Neural cell (in vitro differentiated cells): ENCODE results near the gene SMIM22. TPM values are rescaled to one million over a fixed set of nuclear protein-coding genes. Genes with fewer than 3 reads are reported as not detected.

Experiments used
- H2AFZ ChIP-seq: fragments of 200-600, 300-800 bp; sonication (generic), shearing (Covaris generic); 2 replicates; pipeline ENCODE4 v1.6.0; 2014; ENCODE audit warnings: low read depth, mild to moderate bottlenecking, antibody characterized with exemption, low read length, moderate library complexity
- H3F3A ChIP-seq: fragments of 200-600 bp; shearing (Covaris generic); 2 replicates; pipeline ENCODE4 v1.6.1; 2016; ENCODE audit warnings: mild to moderate bottlenecking, moderate library complexity, mixed read lengths, antibody characterized with exemption, low read length; ENCODE audit not compliant: insufficient read depth, poor library complexity, severe bottlenecking
- H3K27ac ChIP-seq: fragments of 200-600, 300-800 bp; sonication (generic), shearing (Covaris generic); 2 replicates; pipeline ENCODE4 v1.5.1; 2014; ENCODE audit warnings: mild to moderate bottlenecking, low read length, moderate library complexity
- H3K27me3 ChIP-seq: fragments of 300-800, 200-600 bp; sonication (generic), shearing (Covaris generic); 2 replicates; pipeline ENCODE4 v1.6.0; 2014; ENCODE audit warnings: mild to moderate bottlenecking, low read depth, low read length, moderate library complexity; ENCODE audit not compliant: insufficient read depth
- H3K36me3 ChIP-seq: fragments of 300-800, 200-600 bp; sonication (generic), shearing (Covaris generic); 2 replicates; pipeline ENCODE4 v1.5.1; 2014; ENCODE audit warnings: mild to moderate bottlenecking, antibody characterized with exemption, low read length, moderate library complexity; ENCODE audit not compliant: insufficient read depth
- H3K4me2 ChIP-seq: fragments of 300-800, 200-600 bp; sonication (generic), shearing (Covaris generic); 2 replicates; pipeline ENCODE4 v1.6.0; 2014; ENCODE audit warnings: mild to moderate bottlenecking, low read length
- H3K4me3 ChIP-seq: fragments of 300-800, 200-600 bp; sonication (generic), shearing (Covaris generic); 2 replicates; pipeline ENCODE4 v1.5.1; 2014; ENCODE audit warnings: mild to moderate bottlenecking, low read length, moderate library complexity
- H3K79me2 ChIP-seq: fragments of 200-600 bp; shearing (Covaris generic); replicated peaks from 2 replicates; pipeline ENCODE4 v1.6.0; 2014; ENCODE audit warnings: mild to moderate bottlenecking, low read length, moderate library complexity; ENCODE audit not compliant: insufficient read depth
- H3K9ac ChIP-seq: fragments of 300-800, 200-600 bp; sonication (generic), shearing (Covaris generic); 2 replicates; pipeline ENCODE4 v1.6.1; 2016; ENCODE audit warnings: mild to moderate bottlenecking, low read length, mixed read lengths
- H3K9me2 ChIP-seq: fragments of 200-600 bp; shearing (Covaris generic); 2 replicates; pipeline ENCODE4 v1.6.1; 2016; ENCODE audit warnings: mild to moderate bottlenecking, low read length, mixed read lengths; ENCODE audit not compliant: insufficient read depth
- H3K9me3 ChIP-seq: fragments of 200-600, 300-800 bp; sonication (generic), shearing (Covaris generic); 2 replicates; pipeline ENCODE4 v1.6.1; 2016; ENCODE audit warnings: mild to moderate bottlenecking, mixed run types, low read length, moderate library complexity, mixed read lengths
- H4K20me1 ChIP-seq: fragments of 200-600 bp; shearing (Covaris generic); 2 replicates; pipeline ENCODE4 v1.6.1; 2016; ENCODE audit warnings: mild to moderate bottlenecking, mixed run types; ENCODE audit not compliant: insufficient read depth
- EP300 ChIP-seq: fragments of 450-650 bp; conservative IDR thresholded peaks from 2 replicates; pipeline ENCODE4 v1.6.1; 2014; ENCODE audit warnings: antibody characterized with exemption, mild to moderate bottlenecking, moderate library complexity; ENCODE audit not compliant: poor library complexity, severe bottlenecking
- EZH2 ChIP-seq: fragments of 200-600, 300-800 bp; shearing (Covaris generic), sonication (generic); IDR thresholded peaks from 2 replicates; pipeline ENCODE4 v1.6.1; 2014; ENCODE audit warnings: antibody characterized with exemption, low read length, borderline replicate concordance, mild to moderate bottlenecking; ENCODE audit not compliant: insufficient read depth, poor library complexity, severe bottlenecking
- MXI1 ChIP-seq: fragments of 450-650 bp; conservative IDR thresholded peaks from 2 replicates; pipeline ENCODE4 v1.6.1; 2014; ENCODE audit warnings: antibody characterized with exemption, mild to moderate bottlenecking; ENCODE audit not compliant: poor library complexity, severe bottlenecking
- POLR2AphosphoS5 ChIP-seq: IDR thresholded peaks from 2 replicates; pipeline ENCODE4 v1.6.1; 2012
- RAD21 ChIP-seq: fragments of 450-650 bp; conservative IDR thresholded peaks from 2 replicates; pipeline ENCODE4 v1.6.1; 2014; ENCODE audit warnings: antibody characterized with exemption, mild to moderate bottlenecking, moderate library complexity
- SMC3 ChIP-seq: fragments of 450-650 bp; conservative IDR thresholded peaks from 2 replicates; pipeline ENCODE4 v1.6.1; 2014; ENCODE audit warnings: antibody characterized with exemption, mild to moderate bottlenecking, moderate library complexity; ENCODE audit not compliant: poor library complexity
- TAF1 ChIP-seq: IDR thresholded peaks from 2 replicates; pipeline ENCODE4 v1.6.1; 2012; ENCODE audit warnings: low read depth
- polyA plus RNA-seq: library from polyadenylated mRNA; depleted of rRNA; stranded (reverse); fragments of >200 nt; gene quantifications from 2 replicates; pipeline ENCODE4 v1.2.3, GENCODE V29; 2014
- TF ChIP-seq, protein P1 (sequence below): IDR thresholded peaks from 2 replicates; pipeline ENCODE4 v1.6.1; 2012; ENCODE audit warnings: borderline replicate concordance
- TF ChIP-seq, protein P2 (sequence below): fragments of 450-650 bp; IDR thresholded peaks from 2 replicates; pipeline ENCODE4 v1.5.1; 2014; ENCODE audit warnings: antibody characterized with exemption, mild to moderate bottlenecking, moderate library complexity; ENCODE audit not compliant: poor library complexity, severe bottlenecking

The SMIM22 gene
- polyA plus RNA-seq, 1 donor from 2014 or later = not detected

DNA sequence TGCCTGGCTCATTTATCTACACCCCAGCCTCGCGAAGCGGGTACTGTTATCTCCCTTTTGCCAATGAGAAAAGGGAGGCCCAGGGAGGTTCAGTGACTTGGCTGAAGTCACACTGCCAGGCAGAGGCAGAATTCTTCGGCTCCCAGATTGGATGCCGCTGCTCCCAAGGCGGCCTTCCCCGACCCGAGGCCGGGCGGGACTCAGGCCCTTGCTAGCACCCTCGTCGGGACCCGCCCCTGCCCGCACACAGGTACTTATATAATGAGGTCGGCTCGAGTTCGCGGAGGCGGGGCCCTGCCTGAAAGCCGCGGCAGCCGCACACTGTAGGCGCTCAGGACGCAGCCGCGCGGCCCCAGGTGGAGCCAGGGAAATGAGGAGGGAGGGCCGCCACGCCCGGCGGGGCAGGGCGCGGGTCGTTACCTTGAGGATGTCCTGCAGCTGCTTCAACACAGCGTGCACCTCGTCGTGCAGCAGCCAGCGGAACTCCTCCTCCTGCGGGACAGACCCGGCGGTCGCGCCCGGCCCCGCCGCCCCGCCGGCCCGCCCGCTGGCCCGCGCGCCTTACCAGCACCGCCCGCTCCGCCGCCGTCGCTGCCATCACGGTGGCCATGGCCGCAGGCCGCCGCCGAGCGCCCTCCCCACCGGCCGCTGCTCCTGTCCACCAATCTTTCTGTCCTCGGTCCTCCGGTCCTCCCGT lies 6.9 kb downstream of the SMIM22 start, which contains the start of gene ROGDI:
Gene ROGDI (minus strand): TSS at position 672 of the 697 bp plus-strand sequence. CDS start 62 bp downstream, at position 610.
- peak within 1 kb of the TSS; percentile 86 for H3K27ac ChIP-seq
- H4K20me1 ChIP-seq = no peaks in the 10 kb centered on the region
- no peaks in the 10 kb centered on the region for H3K9me3 ChIP-seq
- H3K79me2 ChIP-seq = no peaks in the 10 kb centered on the region
- H3K9me2 ChIP-seq = no peaks in the 10 kb centered on the region
- peak within 1 kb of the TSS; percentile 92 for H3K4me3 ChIP-seq
- TF ChIP-seq TAF1 (no peak), EZH2 (no peak), POLR2AphosphoS5 (no peak), MXI1 (peak; percentile 67), RAD21 (peak; percentile 19), EP300 (peak; percentile 15), SMC3 (no peak)
- TF ChIP-seq, protein P1, sequence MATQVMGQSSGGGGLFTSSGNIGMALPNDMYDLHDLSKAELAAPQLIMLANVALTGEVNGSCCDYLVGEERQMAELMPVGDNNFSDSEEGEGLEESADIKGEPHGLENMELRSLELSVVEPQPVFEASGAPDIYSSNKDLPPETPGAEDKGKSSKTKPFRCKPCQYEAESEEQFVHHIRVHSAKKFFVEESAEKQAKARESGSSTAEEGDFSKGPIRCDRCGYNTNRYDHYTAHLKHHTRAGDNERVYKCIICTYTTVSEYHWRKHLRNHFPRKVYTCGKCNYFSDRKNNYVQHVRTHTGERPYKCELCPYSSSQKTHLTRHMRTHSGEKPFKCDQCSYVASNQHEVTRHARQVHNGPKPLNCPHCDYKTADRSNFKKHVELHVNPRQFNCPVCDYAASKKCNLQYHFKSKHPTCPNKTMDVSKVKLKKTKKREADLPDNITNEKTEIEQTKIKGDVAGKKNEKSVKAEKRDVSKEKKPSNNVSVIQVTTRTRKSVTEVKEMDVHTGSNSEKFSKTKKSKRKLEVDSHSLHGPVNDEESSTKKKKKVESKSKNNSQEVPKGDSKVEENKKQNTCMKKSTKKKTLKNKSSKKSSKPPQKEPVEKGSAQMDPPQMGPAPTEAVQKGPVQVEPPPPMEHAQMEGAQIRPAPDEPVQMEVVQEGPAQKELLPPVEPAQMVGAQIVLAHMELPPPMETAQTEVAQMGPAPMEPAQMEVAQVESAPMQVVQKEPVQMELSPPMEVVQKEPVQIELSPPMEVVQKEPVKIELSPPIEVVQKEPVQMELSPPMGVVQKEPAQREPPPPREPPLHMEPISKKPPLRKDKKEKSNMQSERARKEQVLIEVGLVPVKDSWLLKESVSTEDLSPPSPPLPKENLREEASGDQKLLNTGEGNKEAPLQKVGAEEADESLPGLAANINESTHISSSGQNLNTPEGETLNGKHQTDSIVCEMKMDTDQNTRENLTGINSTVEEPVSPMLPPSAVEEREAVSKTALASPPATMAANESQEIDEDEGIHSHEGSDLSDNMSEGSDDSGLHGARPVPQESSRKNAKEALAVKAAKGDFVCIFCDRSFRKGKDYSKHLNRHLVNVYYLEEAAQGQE = no peak
- TF ChIP-seq, protein P2, sequence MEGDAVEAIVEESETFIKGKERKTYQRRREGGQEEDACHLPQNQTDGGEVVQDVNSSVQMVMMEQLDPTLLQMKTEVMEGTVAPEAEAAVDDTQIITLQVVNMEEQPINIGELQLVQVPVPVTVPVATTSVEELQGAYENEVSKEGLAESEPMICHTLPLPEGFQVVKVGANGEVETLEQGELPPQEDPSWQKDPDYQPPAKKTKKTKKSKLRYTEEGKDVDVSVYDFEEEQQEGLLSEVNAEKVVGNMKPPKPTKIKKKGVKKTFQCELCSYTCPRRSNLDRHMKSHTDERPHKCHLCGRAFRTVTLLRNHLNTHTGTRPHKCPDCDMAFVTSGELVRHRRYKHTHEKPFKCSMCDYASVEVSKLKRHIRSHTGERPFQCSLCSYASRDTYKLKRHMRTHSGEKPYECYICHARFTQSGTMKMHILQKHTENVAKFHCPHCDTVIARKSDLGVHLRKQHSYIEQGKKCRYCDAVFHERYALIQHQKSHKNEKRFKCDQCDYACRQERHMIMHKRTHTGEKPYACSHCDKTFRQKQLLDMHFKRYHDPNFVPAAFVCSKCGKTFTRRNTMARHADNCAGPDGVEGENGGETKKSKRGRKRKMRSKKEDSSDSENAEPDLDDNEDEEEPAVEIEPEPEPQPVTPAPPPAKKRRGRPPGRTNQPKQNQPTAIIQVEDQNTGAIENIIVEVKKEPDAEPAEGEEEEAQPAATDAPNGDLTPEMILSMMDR = no peak
- H3K27me3 ChIP-seq = no peaks in the 10 kb centered on the region
- no peaks in the 10 kb centered on the region for H3F3A ChIP-seq
- H3K4me2 ChIP-seq = peak within 1 kb of the TSS; percentile 99
- peak within 1 kb of the TSS; percentile 83 for H2AFZ ChIP-seq
- H3K36me3 ChIP-seq = no peaks in the 10 kb centered on the region
- H3K9ac ChIP-seq = peak within 1 kb of the TSS; percentile 83

DNA sequence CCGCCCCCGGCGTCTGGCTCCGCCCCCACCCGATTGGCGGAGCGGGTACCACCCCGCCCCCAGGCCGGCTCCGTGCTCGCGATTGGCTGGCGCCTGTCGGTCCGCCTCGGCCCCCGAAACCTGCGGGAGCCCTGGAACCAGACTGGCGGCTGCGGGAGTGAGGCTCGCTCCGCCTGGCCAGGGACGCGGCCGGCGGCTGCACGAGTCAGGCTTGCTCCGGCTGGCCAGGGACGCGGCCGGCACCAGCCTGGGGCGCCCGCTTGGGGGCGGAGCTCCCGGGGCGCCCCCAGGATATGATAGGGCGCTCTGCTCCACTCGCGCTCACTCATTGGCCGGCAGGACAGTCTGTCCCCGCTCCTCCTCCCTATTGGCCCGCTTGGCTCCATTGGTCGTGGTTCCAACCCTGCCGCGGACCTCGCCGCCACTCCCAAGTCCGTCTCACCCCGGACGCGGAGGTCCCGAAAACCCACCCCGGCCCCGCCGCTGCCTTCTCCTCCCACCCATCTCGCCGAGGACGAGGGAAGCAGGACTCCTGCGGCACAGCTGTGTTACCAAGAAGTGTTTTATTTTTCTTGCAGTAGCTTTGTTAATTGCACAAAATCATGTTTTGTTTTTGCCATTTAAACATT lies 7.6 kb downstream of the SMIM22 start:
- H3K9me2 ChIP-seq = no peaks in the 10 kb centered on the region
- no peaks in the 10 kb centered on the region for H3K36me3 ChIP-seq
- no peaks in the 10 kb centered on the region for H3K9me3 ChIP-seq
- H3K79me2 ChIP-seq = no peaks in the 10 kb centered on the region
- H3K4me2 ChIP-seq = peak overlapping the region; percentile 99
- H3F3A ChIP-seq = no peaks in the 10 kb centered on the region
- peak overlapping the region; percentile 83 for H2AFZ ChIP-seq
- H3K27me3 ChIP-seq = no peaks in the 10 kb centered on the region
- H3K9ac ChIP-seq = peak overlapping the region; percentile 83
- H4K20me1 ChIP-seq = no peaks in the 10 kb centered on the region
- peak overlapping the region; percentile 86 for H3K27ac ChIP-seq
- peak overlapping the region; percentile 92 for H3K4me3 ChIP-seq
- TF ChIP-seq, protein P2 = peak; percentile 53
- TF ChIP-seq EZH2 = no peak
- peak; percentile 80 for TF ChIP-seq POLR2AphosphoS5
- TF ChIP-seq, protein P1 = peak; percentile 43
- TF ChIP-seq TAF1 = peak; percentile 39
